ENCODE data around the gene MAP2K1.

The MAP2K1 gene

GRCh38 chr15:66404532-66404931, 17.8 kb downstream of the MAP2K1 start:
- peak overlapping the region in 2 of 5 donors; percentile 19 to 81 for H3K9ac ChIP-seq (ENCODE audit: low read length in 5 of 5)
- no peaks in the 10 kb centered on the region for H3K36me3 ChIP-seq (ENCODE audit: control insufficient read depth in 5 of 5, insufficient read depth in 5 of 5, low read length in 5 of 5)
- H3K27ac ChIP-seq (ENCODE audit: low read depth, low read length) = peak overlapping the region; percentile 74
- H3K27me3 ChIP-seq (ENCODE audit: control insufficient read depth in 5 of 5, insufficient read depth in 4 of 5, low read length in 5 of 5) = no peaks in the 10 kb centered on the region
- H3K4me3 ChIP-seq (ENCODE audit: low read depth in 1 of 5, low read length in 5 of 5) = peak overlapping the region in 2 of 5 donors; percentile 4 to 37
- H3K4me1 ChIP-seq (ENCODE audit: control insufficient read depth in 5 of 5, insufficient read depth in 5 of 5, low read length in 5 of 5) = peaks cover 14 to 94% (median 84%) of the 10 kb centered on the region in 5 donors
- no peaks in the 10 kb centered on the region for H3K9me3 ChIP-seq (ENCODE audit: control insufficient read depth in 5 of 5, low read length in 5 of 5)

DNA sequence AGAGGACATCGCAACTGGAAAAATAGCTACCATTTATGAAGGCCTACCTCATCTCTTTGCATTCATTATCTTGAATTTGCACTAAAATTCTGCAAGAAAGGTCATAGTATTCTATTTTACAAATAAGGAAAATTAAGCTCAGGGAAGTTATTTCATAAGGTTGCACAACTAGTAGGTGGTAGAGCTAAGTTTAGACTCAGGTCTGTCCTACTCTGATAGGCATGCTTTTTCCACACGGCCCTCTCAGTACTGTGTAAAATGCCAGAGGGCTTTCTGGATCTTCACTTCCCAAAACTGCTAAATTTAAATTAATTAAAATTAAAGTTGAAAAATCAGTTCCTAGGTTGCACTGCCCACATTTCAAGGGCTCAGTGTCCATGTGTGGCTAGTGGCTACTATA, 18.3 kb downstream of the MAP2K1 start:
- no peaks in the 10 kb centered on the region for H3K9me3 ChIP-seq (ENCODE audit: control insufficient read depth in 5 of 5, low read length in 5 of 5)
- no peaks in the 10 kb centered on the region for H3K27me3 ChIP-seq (ENCODE audit: control insufficient read depth in 5 of 5, insufficient read depth in 4 of 5, low read length in 5 of 5)
- H3K36me3 ChIP-seq (ENCODE audit: control insufficient read depth in 5 of 5, insufficient read depth in 5 of 5, low read length in 5 of 5) = no peaks in the 10 kb centered on the region
- H3K4me1 ChIP-seq (ENCODE audit: control insufficient read depth in 5 of 5, insufficient read depth in 5 of 5, low read length in 5 of 5) = peaks cover 17 to 95% (median 89%) of the 10 kb centered on the region in 5 donors
- H3K27ac ChIP-seq (ENCODE audit: low read depth, low read length) = peak overlapping the region; percentile 74
- H3K9ac ChIP-seq (ENCODE audit: low read length in 5 of 5) = peak overlapping the region in 3 of 5 donors; percentile 6 to 81 (median 19)
- peak overlapping the region in 4 of 5 donors; percentile 4 to 37 (median 22) for H3K4me3 ChIP-seq (ENCODE audit: low read depth in 1 of 5, low read length in 5 of 5)

- peak overlapping the region in 3 of 5 donors; percentile 7 to 36 (median 12) for H3K4me3 ChIP-seq (ENCODE audit: low read depth in 1 of 5, low read length in 5 of 5)
- H3K27ac ChIP-seq (ENCODE audit: low read depth, low read length) = peak overlapping the region; percentile 74
- H3K9me3 ChIP-seq (ENCODE audit: control insufficient read depth in 5 of 5, low read length in 5 of 5) = no peaks in the 10 kb centered on the region
- peaks cover 17 to 95% (median 88%) of the 10 kb centered on the region in 5 donors for H3K4me1 ChIP-seq (ENCODE audit: control insufficient read depth in 5 of 5, insufficient read depth in 5 of 5, low read length in 5 of 5)
- H3K27me3 ChIP-seq (ENCODE audit: control insufficient read depth in 5 of 5, insufficient read depth in 4 of 5, low read length in 5 of 5) = no peaks in the 10 kb centered on the region
- H3K36me3 ChIP-seq (ENCODE audit: control insufficient read depth in 5 of 5, insufficient read depth in 5 of 5, low read length in 5 of 5) = no peaks in the 10 kb centered on the region
- H3K9ac ChIP-seq (ENCODE audit: low read length in 5 of 5) = peak overlapping the region in 4 of 5 donors; percentile 6 to 81 (median 14)
Measured at GRCh38 chr15:66405615-66406014, 18.9 kb downstream of the MAP2K1 start.

DNA sequence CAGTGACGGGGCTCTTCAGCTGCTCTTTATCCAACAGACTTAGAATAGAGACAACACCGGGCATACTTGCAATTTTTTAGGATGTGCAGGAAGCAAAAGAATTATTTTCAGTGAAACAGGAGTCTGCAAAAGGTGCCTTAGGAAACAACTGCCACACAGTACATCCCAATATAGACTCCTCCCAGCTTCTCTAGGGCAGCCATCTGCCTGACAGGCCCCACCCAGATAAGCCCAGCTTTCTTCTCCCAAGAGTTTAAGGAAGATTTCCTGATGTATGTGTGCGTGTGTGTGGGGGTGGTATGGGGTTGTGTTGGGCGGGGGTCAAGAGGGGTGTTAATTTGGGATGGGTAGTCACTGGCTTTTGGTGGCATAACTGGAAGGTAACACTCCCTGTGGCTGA, 21.5 kb downstream of the MAP2K1 start:
- no peaks in the 10 kb centered on the region for H3K27me3 ChIP-seq (ENCODE audit: control insufficient read depth in 5 of 5, insufficient read depth in 4 of 5, low read length in 5 of 5)
- H3K9me3 ChIP-seq (ENCODE audit: control insufficient read depth in 5 of 5, low read length in 5 of 5) = no peaks in the 10 kb centered on the region
- H3K9ac ChIP-seq (ENCODE audit: low read length in 5 of 5) = peak overlapping the region in 1 of 5 donors; percentile 38
- no peaks in the 10 kb centered on the region for H3K36me3 ChIP-seq (ENCODE audit: control insufficient read depth in 5 of 5, insufficient read depth in 5 of 5, low read length in 5 of 5)
- H3K4me1 ChIP-seq (ENCODE audit: control insufficient read depth in 5 of 5, insufficient read depth in 5 of 5, low read length in 5 of 5) = peaks cover 20 to 97% (median 92%) of the 10 kb centered on the region in 5 donors
- H3K4me3 ChIP-seq (ENCODE audit: low read depth in 1 of 5, low read length in 5 of 5) = no peak overlapping the region
- H3K27ac ChIP-seq (ENCODE audit: low read depth, low read length) = no peak overlapping the region

- no peaks in the 10 kb centered on the region for H3K27me3 ChIP-seq (ENCODE audit: control insufficient read depth in 5 of 5, insufficient read depth in 4 of 5, low read length in 5 of 5)
- no peak overlapping the region for H3K27ac ChIP-seq (ENCODE audit: low read depth, low read length)
- H3K9me3 ChIP-seq (ENCODE audit: control insufficient read depth in 5 of 5, low read length in 5 of 5) = no peaks in the 10 kb centered on the region
- H3K4me3 ChIP-seq (ENCODE audit: low read depth in 1 of 5, low read length in 5 of 5) = no peak overlapping the region
- H3K4me1 ChIP-seq (ENCODE audit: control insufficient read depth in 5 of 5, insufficient read depth in 5 of 5, low read length in 5 of 5) = peaks cover 20 to 92% (median 87%) of the 10 kb centered on the region in 5 donors
- H3K9ac ChIP-seq (ENCODE audit: low read length in 5 of 5) = no peak overlapping the region
- no peaks in the 10 kb centered on the region for H3K36me3 ChIP-seq (ENCODE audit: control insufficient read depth in 5 of 5, insufficient read depth in 5 of 5, low read length in 5 of 5)
Measured at GRCh38 chr15:66408675-66409282, 22.1 kb downstream of the MAP2K1 start.

- H3K9me3 ChIP-seq (ENCODE audit: control insufficient read depth in 5 of 5, low read length in 5 of 5) = no peaks in the 10 kb centered on the region
- no peak overlapping the region for H3K4me3 ChIP-seq (ENCODE audit: low read depth in 1 of 5, low read length in 5 of 5)
- peak overlapping the region in 2 of 5 donors; percentile 23 to 29 for H3K9ac ChIP-seq (ENCODE audit: low read length in 5 of 5)
- no peaks in the 10 kb centered on the region for H3K36me3 ChIP-seq (ENCODE audit: control insufficient read depth in 5 of 5, insufficient read depth in 5 of 5, low read length in 5 of 5)
- H3K27ac ChIP-seq (ENCODE audit: low read depth, low read length) = peak overlapping the region; percentile 55
- no peaks in the 10 kb centered on the region for H3K27me3 ChIP-seq (ENCODE audit: control insufficient read depth in 5 of 5, insufficient read depth in 4 of 5, low read length in 5 of 5)
- H3K4me1 ChIP-seq (ENCODE audit: control insufficient read depth in 5 of 5, insufficient read depth in 5 of 5, low read length in 5 of 5) = peaks cover 20 to 83% (median 80%) of the 10 kb centered on the region in 5 donors
Measured at GRCh38 chr15:66409565-66410108, 22.9 kb downstream of the MAP2K1 start.

DNA sequence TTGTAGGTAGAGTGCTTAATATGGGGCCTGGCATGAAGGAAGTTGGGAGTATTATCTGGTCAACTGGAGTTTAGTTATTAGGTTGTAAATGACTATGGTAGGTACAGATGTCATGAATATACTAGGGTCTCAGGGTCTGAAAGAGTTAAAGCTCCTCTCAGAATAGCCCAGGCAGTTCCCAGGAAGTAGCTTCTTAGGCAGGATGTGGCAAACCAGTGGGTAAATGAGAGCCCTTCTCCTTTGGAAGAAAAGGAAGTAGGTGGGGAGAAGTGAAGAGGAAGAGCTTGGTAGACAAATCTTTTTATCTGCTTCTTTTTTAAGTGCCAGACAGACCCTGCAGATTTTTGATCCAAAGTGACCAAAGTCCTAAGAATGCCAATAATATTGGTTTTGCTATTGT, 24.5 kb downstream of the MAP2K1 start:
- no peaks in the 10 kb centered on the region for H3K36me3 ChIP-seq (ENCODE audit: control insufficient read depth in 5 of 5, insufficient read depth in 5 of 5, low read length in 5 of 5)
- no peak overlapping the region for H3K4me3 ChIP-seq (ENCODE audit: low read depth in 1 of 5, low read length in 5 of 5)
- H3K27ac ChIP-seq (ENCODE audit: low read depth, low read length) = peak overlapping the region; percentile 55
- H3K4me1 ChIP-seq (ENCODE audit: control insufficient read depth in 5 of 5, insufficient read depth in 5 of 5, low read length in 5 of 5) = peaks cover 14 to 82% (median 79%) of the 10 kb centered on the region in 5 donors
- no peaks in the 10 kb centered on the region for H3K9me3 ChIP-seq (ENCODE audit: control insufficient read depth in 5 of 5, low read length in 5 of 5)
- H3K27me3 ChIP-seq (ENCODE audit: control insufficient read depth in 5 of 5, insufficient read depth in 4 of 5, low read length in 5 of 5) = no peaks in the 10 kb centered on the region
- peak overlapping the region in 1 of 5 donors; percentile 58 for H3K9ac ChIP-seq (ENCODE audit: low read length in 5 of 5)

- Histone ChIP-seq H3K9ac (ENCODE audit: low read length in 5 of 5) (no peak overlapping the region), H3K27me3 (ENCODE audit: control insufficient read depth in 5 of 5, insufficient read depth in 4 of 5, low read length in 5 of 5) (no peaks in the 10 kb centered on the region), H3K27ac (ENCODE audit: low read depth, low read length) (no peak overlapping the region), H3K9me3 (ENCODE audit: control insufficient read depth in 5 of 5, low read length in 5 of 5) (no peaks in the 10 kb centered on the region), H3K4me1 (ENCODE audit: control insufficient read depth in 5 of 5, insufficient read depth in 5 of 5, low read length in 5 of 5) (peaks cover 13 to 82% (median 78%) of the 10 kb centered on the region in 5 donors), H3K4me3 (ENCODE audit: low read depth in 1 of 5, low read length in 5 of 5) (no peak overlapping the region), H3K36me3 (ENCODE audit: control insufficient read depth in 5 of 5, insufficient read depth in 5 of 5, low read length in 5 of 5) (no peaks in the 10 kb centered on the region)
Measured at GRCh38 chr15:66412220-66412619, 25.5 kb downstream of the MAP2K1 start.

GRCh38 chr15:66413579-66413978, 26.9 kb downstream of the MAP2K1 start:
- H3K9ac ChIP-seq (ENCODE audit: low read length in 5 of 5) = no peak overlapping the region
- peaks cover 16 to 80% (median 78%) of the 10 kb centered on the region in 5 donors for H3K4me1 ChIP-seq (ENCODE audit: control insufficient read depth in 5 of 5, insufficient read depth in 5 of 5, low read length in 5 of 5)
- H3K4me3 ChIP-seq (ENCODE audit: low read depth in 1 of 5, low read length in 5 of 5) = no peak overlapping the region
- no peaks in the 10 kb centered on the region for H3K27me3 ChIP-seq (ENCODE audit: control insufficient read depth in 5 of 5, insufficient read depth in 4 of 5, low read length in 5 of 5)
- H3K9me3 ChIP-seq (ENCODE audit: control insufficient read depth in 5 of 5, low read length in 5 of 5) = no peaks in the 10 kb centered on the region
- H3K36me3 ChIP-seq (ENCODE audit: control insufficient read depth in 5 of 5, insufficient read depth in 5 of 5, low read length in 5 of 5) = no peaks in the 10 kb centered on the region
- peak overlapping the region; percentile 24 for H3K27ac ChIP-seq (ENCODE audit: low read depth, low read length)

DNA sequence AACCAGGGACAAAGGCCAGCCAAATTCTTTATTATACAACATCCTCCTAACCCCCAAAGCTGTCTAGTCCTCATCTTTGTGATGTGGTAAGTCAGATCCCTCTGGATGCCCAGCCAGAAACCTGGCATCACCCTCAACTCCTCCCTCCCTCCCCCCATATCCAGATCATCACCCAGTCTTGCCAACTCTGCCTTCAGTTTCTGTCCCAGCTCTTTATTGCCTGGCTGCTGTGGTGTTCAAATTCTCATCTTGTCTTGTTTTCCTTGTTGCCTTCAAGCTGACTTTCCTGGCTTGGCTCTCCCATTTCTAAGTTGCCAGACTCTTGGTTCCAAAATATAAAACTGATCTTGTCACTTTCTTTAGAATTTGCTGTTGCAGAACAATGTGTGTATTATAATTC, 28.6 kb downstream of the MAP2K1 start:
- Histone ChIP-seq H3K36me3 (ENCODE audit: control insufficient read depth in 5 of 5, insufficient read depth in 5 of 5, low read length in 5 of 5) (no peaks in the 10 kb centered on the region), H3K9me3 (ENCODE audit: control insufficient read depth in 5 of 5, low read length in 5 of 5) (no peaks in the 10 kb centered on the region), H3K4me1 (ENCODE audit: control insufficient read depth in 5 of 5, insufficient read depth in 5 of 5, low read length in 5 of 5) (peaks cover 7 to 62% (median 61%) of the 10 kb centered on the region in 5 donors), H3K4me3 (ENCODE audit: low read depth in 1 of 5, low read length in 5 of 5) (peak overlapping the region in 1 of 5 donors; percentile 6), H3K27me3 (ENCODE audit: control insufficient read depth in 5 of 5, insufficient read depth in 4 of 5, low read length in 5 of 5) (no peaks in the 10 kb centered on the region), H3K27ac (ENCODE audit: low read depth, low read length) (peak overlapping the region; percentile 81), H3K9ac (ENCODE audit: low read length in 5 of 5) (no peak overlapping the region)
